Measurements from ENCODE around the gene IMP4. TPM values are rescaled to one million over a fixed set of nuclear protein-coding genes. Genes with fewer than 3 reads are reported as not detected.

IMP4 gene
- total RNA-seq, 1 donor from 2014 or later = 43.5 TPM

- TF ChIP-seq, protein P1, sequence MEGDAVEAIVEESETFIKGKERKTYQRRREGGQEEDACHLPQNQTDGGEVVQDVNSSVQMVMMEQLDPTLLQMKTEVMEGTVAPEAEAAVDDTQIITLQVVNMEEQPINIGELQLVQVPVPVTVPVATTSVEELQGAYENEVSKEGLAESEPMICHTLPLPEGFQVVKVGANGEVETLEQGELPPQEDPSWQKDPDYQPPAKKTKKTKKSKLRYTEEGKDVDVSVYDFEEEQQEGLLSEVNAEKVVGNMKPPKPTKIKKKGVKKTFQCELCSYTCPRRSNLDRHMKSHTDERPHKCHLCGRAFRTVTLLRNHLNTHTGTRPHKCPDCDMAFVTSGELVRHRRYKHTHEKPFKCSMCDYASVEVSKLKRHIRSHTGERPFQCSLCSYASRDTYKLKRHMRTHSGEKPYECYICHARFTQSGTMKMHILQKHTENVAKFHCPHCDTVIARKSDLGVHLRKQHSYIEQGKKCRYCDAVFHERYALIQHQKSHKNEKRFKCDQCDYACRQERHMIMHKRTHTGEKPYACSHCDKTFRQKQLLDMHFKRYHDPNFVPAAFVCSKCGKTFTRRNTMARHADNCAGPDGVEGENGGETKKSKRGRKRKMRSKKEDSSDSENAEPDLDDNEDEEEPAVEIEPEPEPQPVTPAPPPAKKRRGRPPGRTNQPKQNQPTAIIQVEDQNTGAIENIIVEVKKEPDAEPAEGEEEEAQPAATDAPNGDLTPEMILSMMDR (IDR thresholded peaks at IDR 0.05) = peak; percentile 30
- DNase-seq (ENCODE audit: low spot score) = no peak
- Mint-ChIP-seq H3K27ac (ENCODE audit: unreplicated experiment) (peak overlapping the region; percentile 49), H3K9me3 (ENCODE audit: low read depth) (no peaks in the 10 kb centered on the region), H3K4me1 (ENCODE audit: low read depth) (peaks cover 46% of the 10 kb centered on the region), H3K36me3 (ENCODE audit: low read depth) (peaks cover 14% of the 10 kb centered on the region), H3K27me3 (ENCODE audit: low read depth) (no peaks in the 10 kb centered on the region), H3K4me3 (ENCODE audit: unreplicated experiment) (peak overlapping the region; percentile 80)
Measured at GRCh38 chr2:130372833-130373807, 30.4 kb downstream of the IMP4 start.

DNA sequence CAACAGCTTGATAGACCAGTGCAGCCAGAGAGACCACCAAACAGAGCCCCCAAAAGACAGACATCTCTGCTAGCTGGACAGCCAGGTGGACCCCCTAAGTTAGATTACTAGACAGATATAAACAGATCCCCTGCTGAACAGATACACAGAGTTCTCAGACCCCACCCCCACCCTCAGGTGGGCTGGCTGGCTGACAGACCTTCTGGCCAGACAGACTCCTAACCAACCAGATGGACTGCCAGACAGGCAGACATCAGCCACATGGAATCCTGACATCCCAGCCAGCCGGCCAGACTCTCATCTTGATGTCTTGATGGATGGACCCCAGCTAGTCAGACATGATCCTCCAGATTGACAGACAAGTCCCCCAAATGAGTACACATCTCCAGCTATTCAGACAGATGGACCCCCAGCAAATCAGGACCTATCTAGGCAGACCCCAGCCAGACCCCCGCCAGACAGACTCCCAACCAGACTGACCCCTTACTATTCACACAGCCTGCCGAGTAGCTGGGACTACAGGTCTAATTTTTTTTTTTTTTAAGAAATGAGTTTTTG is 31.2 kb downstream of the IMP4 start:
- TF ChIP-seq, protein P1 (IDR thresholded peaks at IDR 0.05) = no peak
- H3K9me3 Mint-ChIP-seq (ENCODE audit: low read depth) = no peaks in the 10 kb centered on the region
- peaks cover 46% of the 10 kb centered on the region for H3K4me1 Mint-ChIP-seq (ENCODE audit: low read depth)
- no peaks in the 10 kb centered on the region for H3K27me3 Mint-ChIP-seq (ENCODE audit: low read depth)
- peak overlapping the region; percentile 80 for H3K4me3 Mint-ChIP-seq (ENCODE audit: unreplicated experiment)
- H3K27ac Mint-ChIP-seq (ENCODE audit: unreplicated experiment) = no peak overlapping the region
- no peak for DNase-seq (ENCODE audit: low spot score)
- peaks cover 14% of the 10 kb centered on the region for H3K36me3 Mint-ChIP-seq (ENCODE audit: low read depth)

- no peaks in the 10 kb centered on the region for H3K9me3 Mint-ChIP-seq (ENCODE audit: low read depth)
- H3K4me3 Mint-ChIP-seq (ENCODE audit: unreplicated experiment) = peak overlapping the region; percentile 20
- no peak for DNase-seq (ENCODE audit: low spot score)
Measured at GRCh38 chr2:130374587-130375290, 32.0 kb downstream of the IMP4 start.

DNA sequence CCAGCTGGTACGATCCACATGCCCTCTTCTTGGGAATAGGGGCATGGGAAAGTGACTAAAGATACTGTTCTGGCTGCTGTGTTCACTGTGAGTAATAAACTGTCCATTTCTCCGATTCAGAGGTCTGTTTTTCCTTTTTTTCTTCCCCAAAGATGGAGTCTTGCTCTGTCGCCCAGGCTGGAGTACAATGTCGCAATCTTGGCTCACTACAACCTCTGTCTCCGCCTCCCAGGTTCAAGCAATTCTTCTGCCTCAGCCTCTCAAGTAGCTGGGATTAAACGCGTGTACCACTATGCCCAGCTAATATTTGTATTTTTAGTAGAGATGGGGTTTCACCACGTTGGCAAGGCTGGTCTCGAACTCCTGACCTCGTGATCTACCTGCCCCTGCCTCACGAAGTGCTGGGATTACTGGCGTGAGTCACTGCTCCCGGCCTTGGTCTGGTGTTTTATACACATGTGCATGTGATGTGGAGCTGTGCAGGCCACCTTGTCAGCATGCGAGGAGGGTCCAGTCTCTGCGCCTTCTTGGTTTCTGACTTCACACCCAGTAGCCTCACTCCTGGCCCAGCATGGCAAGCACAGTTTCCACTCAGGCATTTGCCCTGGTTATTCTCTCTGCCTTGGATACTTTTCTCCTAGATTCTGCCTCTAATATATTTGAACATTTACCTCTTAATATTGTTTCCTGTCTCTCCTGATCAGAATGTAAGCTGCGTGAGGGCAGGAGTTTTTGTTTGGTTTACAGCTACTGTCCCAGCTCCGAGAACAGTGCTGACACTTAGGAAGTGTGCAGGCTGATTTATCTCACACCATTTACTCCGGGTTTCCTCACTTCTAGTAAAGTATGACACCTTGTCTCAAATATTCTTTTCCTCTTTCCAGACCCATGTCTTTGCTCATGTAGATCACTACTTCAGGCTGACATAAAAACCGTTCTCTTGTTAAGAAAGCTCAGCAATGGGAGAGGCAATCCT is 32.9 kb downstream of the IMP4 start:
- no peak for DNase-seq (ENCODE audit: low spot score)
- Mint-ChIP-seq H3K9me3 (ENCODE audit: low read depth) (no peaks in the 10 kb centered on the region), H3K4me1 (ENCODE audit: low read depth) (peaks cover 48% of the 10 kb centered on the region), H3K4me3 (ENCODE audit: unreplicated experiment) (no peak overlapping the region), H3K27ac (ENCODE audit: unreplicated experiment) (peak overlapping the region; percentile 12), H3K27me3 (ENCODE audit: low read depth) (no peaks in the 10 kb centered on the region), H3K36me3 (ENCODE audit: low read depth) (peaks cover 15% of the 10 kb centered on the region)
- TF ChIP-seq, protein P1 (IDR thresholded peaks at IDR 0.05) = no peak

More at GRCh38 chr2:130374587-130375290, 32.0 kb downstream of the IMP4 start:
- no peaks in the 10 kb centered on the region for H3K27me3 Mint-ChIP-seq (ENCODE audit: low read depth)
- H3K36me3 Mint-ChIP-seq (ENCODE audit: low read depth) = peaks cover 14% of the 10 kb centered on the region
- TF ChIP-seq, protein P1 (IDR thresholded peaks at IDR 0.05) = no peak
- H3K27ac Mint-ChIP-seq (ENCODE audit: unreplicated experiment) = no peak overlapping the region
- H3K4me1 Mint-ChIP-seq (ENCODE audit: low read depth) = peaks cover 46% of the 10 kb centered on the region

Data from chondrocyte (in vitro differentiated cells).